GM12801 (cell line): ENCODE data around the gene PRRT1B.

Experiments
- CTCF ChIP-seq: IDR thresholded peaks from one replicate; pipeline ENCODE4 v1.5.1; 2011; ENCODE audit warnings: control low read depth; ENCODE audit not compliant: insufficient read length; ENCODE audit errors: extremely low read depth

The PRRT1B gene

GRCh38 chr9:131545786-131546335 lies 538 bp downstream of the PRRT1B start:
- no peak for TF ChIP-seq CTCF

GRCh38 chr9:131546336-131547084 lies 1.2 kb downstream of the PRRT1B start:
- TF ChIP-seq CTCF, result no peak

- TF ChIP-seq CTCF, result no peak
Measured at GRCh38 chr9:131552030-131552429, 6.7 kb downstream of the PRRT1B start.

- no peak for TF ChIP-seq CTCF
Measured at GRCh38 chr9:131554087-131554842, 8.9 kb downstream of the PRRT1B start.

DNA sequence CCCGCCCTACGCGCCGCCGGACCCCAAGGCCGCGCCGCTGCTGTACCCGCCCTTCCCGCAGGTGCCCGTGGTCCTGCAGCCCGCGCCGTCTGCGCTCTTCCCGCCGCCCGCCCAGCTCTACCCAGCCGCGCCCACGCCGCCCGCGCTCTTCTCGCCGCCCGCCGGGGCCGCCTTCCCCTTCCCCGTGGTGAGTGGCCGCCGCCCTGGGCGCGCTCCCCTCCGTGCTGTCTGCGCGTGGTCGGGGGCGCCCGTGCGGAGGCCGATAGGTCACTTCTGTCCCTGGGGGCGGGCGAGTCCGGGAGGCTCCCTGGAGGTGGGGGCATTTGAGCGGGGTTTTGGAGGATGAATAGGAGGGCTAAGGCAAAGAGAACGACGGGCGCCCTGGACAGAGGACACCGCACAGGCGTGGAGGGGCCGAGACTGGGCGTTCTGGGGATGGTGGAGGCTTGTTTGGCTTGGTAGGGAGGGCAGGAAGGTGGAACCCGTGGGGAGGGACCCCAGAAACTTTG lies 9.6 kb downstream of the PRRT1B start:
- no peak for TF ChIP-seq CTCF

DNA sequence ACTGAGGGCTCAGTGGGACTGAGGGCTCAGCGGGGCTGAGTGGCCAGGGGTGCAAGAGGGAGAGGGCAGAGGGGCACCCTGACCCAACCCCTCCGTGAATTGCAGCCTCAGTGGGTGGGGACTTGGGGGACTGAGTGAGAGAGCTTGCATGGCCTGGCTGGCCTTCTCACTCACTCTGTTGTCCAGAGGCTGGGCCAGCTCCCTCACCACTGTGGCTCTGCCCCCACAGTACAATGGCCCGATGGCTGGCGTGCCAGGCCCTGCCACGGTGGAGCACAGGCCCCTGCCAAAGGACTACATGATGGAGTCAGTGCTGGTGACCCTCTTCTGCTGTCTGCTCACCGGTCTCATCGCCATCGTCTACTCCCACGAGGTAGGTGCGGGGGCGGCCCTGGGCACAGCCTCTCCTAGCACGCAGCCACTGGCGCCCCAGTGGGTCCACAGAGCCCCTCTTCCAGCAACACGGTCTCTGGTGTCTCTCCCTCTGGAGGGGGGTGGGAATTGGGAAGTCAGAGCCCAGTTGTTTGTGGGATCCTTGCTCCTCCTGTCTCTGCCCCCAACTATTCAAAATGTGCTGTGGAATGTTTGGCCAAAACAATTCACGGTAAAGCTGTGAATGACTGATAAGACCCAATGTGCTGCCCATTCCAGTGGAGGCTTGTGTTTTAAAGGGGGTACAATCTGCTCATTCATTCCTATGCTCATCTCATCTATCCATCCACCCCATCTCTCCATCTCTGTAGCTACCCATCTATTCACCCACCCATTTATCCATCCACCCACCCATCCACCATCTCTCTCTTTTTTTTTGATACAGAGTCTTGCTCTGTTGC lies 10.7 kb downstream of the PRRT1B start:
- no peak for TF ChIP-seq CTCF
